HepG2 (cell line): ENCODE measurements around the gene ZNF660. TPM values are rescaled to one million over a fixed set of nuclear protein-coding genes. Genes with fewer than 3 reads are reported as not detected.
A peak's percentile ranks its signal among the peaks of the same experiment; 100 is the strongest.

Source experiments
- AGO2 ChIP-seq: fragments of 200-400 bp; formaldehyde crosslinking; optimal IDR thresholded peaks from 2 replicates; pipeline ENCODE3; 2017; ENCODE audit warnings: mild to moderate bottlenecking, low read depth, low read length, moderate library complexity
- CREB1 ChIP-seq, 2 experiments: fragments of 450-650 bp in 1 of 2; IDR thresholded peaks; 2 replicates each; pipeline ENCODE4 v1.6.1; 2016 to 2017; ENCODE audit warnings: control low read depth in 1 of 2, mild to moderate bottlenecking in 1 of 2, missing compliant biosample characterization in 1 of 2, missing genetic modification characterization in 1 of 2
- MED1 ChIP-seq: sonication (generic); formaldehyde crosslinking; IDR thresholded peaks from 2 replicates; pipeline ENCODE4 v1.4.0; 2020; ENCODE audit warnings: missing genetic modification reagents
- MIER2 ChIP-seq: IDR thresholded peaks from 2 replicates; pipeline ENCODE4 v1.6.1; 2016; ENCODE audit warnings: missing biosample characterization, missing genetic modification reagents
- NONO ChIP-seq, 2 experiments: fragments of 450-650 bp in 1 of 2; sonication (generic) in 1 of 2; formaldehyde crosslinking in 1 of 2; IDR thresholded peaks in 1 of 2; conservative IDR thresholded peaks in 1 of 2; 2 replicates each; pipeline versions ENCODE4 v1.6.1 to v1.8.0; 2017 to 2022; ENCODE audit warnings: mild to moderate bottlenecking in 1 of 2, missing genetic modification reagents in 1 of 2, moderate library complexity in 1 of 2
- PCBP1 ChIP-seq: fragments of 200-400 bp; formaldehyde crosslinking; IDR thresholded peaks from 2 replicates; pipeline ENCODE4 v1.6.1; 2017; ENCODE audit warnings: mild to moderate bottlenecking, low read depth, low read length, borderline replicate concordance
- POLR2AphosphoS5 ChIP-seq: IDR thresholded peaks from 2 replicates; pipeline ENCODE4 v1.6.1; 2012; ENCODE audit warnings: low read depth, low read length
- RORA ChIP-seq: sonication (generic); formaldehyde crosslinking; IDR thresholded peaks from 2 replicates; pipeline ENCODE4 v1.5.0; 2020; ENCODE audit warnings: mild to moderate bottlenecking, missing genetic modification reagents, moderate library complexity
- SOX6 ChIP-seq, 2 experiments: fragments of 450-650 bp in 1 of 2; sonication (generic) in 1 of 2; formaldehyde crosslinking in 1 of 2; IDR thresholded peaks; 2 replicates each; pipeline versions ENCODE4 v1.4.0 to v1.6.1; 2017 to 2020; ENCODE audit warnings: antibody characterized with exemption in 1 of 2, mild to moderate bottlenecking in 1 of 2, missing genetic modification reagents in 1 of 2
- ZNF674 ChIP-seq: sonication (generic); formaldehyde crosslinking; IDR thresholded peaks from 2 replicates; pipeline ENCODE4 v1.5.0; 2020; ENCODE audit warnings: low read depth, mild to moderate bottlenecking, missing genetic modification reagents
- polyA plus RNA-seq, 8 experiments: library from polyadenylated mRNA; depleted of rRNA in 3 of 8; stranded (reverse) in 7 of 8; unstranded in 1 of 8; fragments of >200 nt; fragmentation: Illumina TruSeq in 4 of 8; extraction: Trizol in 4 of 8; gene quantifications; 2 replicates each; pipeline versions ENCODE4 v1.2.1 to v1.2.3, GENCODE V29; 2011 to 2016; ENCODE audit warnings: low read depth in 4 of 8, missing spikeins in 1 of 8, mixed read lengths in 1 of 8; ENCODE audit not compliant: insufficient read depth in 1 of 8
- total RNA-seq, 5 experiments: library from RNA; depleted of rRNA; stranded (reverse); fragments of >200 nt; fragmentation: Illumina TruSeq; extraction: Trizol; gene quantifications; 2 replicates each; pipeline ENCODE4 v1.2.3, GENCODE V29; 2016; ENCODE audit warnings: low read depth in 1 of 5
- TF ChIP-seq, protein P1 (sequence below): sonication (generic); formaldehyde crosslinking; IDR thresholded peaks from one replicate; pipeline ENCODE4 v1.5.1; 2020; ENCODE audit warnings: mild to moderate bottlenecking, missing genetic modification reagents; ENCODE audit errors: not compliant biosample characterization
- TF ChIP-seq, protein P2 (sequence below): IDR thresholded peaks from 2 replicates; pipeline ENCODE4 v1.6.1; 2012; ENCODE audit warnings: low read depth, low read length, improper control_type of control experiment
- TF ChIP-seq, protein P3 (sequence below): sonication (generic); formaldehyde crosslinking; IDR thresholded peaks from 2 replicates; pipeline ENCODE4 v1.5.1; 2020; ENCODE audit warnings: mild to moderate bottlenecking, missing genetic modification reagents

ZNF660 gene
- total and polyA plus RNA-seq, 2 of the 13 experiments (the other 11 are each of a cell fraction or from before 2014, with no cell fraction given): 0.91 to 3.3 TPM

DNA sequence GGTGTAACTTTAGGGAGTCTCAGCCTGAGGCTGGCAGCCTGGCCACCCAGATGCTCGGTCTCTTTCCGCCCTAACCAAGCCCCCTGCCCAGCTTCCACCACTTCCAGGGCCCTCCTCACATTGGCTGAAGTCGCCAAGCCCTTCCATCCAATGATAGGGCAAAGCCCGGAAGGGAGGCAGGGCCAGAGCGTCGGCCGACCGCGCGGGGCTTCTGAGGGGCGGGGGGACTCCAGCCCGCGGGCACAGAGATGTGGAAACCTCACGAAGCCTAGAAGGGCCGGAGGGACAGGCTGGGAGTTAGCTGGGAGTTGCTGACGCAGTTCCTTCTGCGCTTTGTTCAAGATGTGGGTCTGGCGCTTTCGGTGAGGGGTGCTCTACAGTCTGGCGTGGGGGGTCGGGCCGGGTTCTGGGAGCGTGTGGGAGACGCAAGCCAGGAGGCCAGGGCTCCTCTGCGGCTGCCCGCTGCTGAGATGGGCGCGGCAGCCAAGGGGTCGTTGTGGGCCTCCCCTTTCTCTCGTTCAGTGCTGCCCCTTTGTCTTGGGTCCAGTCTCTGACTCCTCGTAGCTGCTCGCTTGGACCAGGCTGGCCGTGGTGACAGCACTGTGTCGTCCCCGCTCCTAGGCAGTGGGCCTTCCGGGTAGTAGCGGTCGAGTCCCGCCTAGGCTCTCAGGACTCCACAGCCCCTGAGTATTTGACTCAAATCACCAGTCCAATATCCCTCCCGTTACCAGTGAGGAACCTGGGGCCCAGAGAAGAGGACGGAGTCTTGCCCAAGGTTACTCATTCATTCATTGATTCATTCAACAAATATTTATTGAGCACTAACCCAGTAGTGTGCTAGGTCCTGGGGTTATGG is at the start of gene ZNF660 (continued):
- TF ChIP-seq, protein P1, sequence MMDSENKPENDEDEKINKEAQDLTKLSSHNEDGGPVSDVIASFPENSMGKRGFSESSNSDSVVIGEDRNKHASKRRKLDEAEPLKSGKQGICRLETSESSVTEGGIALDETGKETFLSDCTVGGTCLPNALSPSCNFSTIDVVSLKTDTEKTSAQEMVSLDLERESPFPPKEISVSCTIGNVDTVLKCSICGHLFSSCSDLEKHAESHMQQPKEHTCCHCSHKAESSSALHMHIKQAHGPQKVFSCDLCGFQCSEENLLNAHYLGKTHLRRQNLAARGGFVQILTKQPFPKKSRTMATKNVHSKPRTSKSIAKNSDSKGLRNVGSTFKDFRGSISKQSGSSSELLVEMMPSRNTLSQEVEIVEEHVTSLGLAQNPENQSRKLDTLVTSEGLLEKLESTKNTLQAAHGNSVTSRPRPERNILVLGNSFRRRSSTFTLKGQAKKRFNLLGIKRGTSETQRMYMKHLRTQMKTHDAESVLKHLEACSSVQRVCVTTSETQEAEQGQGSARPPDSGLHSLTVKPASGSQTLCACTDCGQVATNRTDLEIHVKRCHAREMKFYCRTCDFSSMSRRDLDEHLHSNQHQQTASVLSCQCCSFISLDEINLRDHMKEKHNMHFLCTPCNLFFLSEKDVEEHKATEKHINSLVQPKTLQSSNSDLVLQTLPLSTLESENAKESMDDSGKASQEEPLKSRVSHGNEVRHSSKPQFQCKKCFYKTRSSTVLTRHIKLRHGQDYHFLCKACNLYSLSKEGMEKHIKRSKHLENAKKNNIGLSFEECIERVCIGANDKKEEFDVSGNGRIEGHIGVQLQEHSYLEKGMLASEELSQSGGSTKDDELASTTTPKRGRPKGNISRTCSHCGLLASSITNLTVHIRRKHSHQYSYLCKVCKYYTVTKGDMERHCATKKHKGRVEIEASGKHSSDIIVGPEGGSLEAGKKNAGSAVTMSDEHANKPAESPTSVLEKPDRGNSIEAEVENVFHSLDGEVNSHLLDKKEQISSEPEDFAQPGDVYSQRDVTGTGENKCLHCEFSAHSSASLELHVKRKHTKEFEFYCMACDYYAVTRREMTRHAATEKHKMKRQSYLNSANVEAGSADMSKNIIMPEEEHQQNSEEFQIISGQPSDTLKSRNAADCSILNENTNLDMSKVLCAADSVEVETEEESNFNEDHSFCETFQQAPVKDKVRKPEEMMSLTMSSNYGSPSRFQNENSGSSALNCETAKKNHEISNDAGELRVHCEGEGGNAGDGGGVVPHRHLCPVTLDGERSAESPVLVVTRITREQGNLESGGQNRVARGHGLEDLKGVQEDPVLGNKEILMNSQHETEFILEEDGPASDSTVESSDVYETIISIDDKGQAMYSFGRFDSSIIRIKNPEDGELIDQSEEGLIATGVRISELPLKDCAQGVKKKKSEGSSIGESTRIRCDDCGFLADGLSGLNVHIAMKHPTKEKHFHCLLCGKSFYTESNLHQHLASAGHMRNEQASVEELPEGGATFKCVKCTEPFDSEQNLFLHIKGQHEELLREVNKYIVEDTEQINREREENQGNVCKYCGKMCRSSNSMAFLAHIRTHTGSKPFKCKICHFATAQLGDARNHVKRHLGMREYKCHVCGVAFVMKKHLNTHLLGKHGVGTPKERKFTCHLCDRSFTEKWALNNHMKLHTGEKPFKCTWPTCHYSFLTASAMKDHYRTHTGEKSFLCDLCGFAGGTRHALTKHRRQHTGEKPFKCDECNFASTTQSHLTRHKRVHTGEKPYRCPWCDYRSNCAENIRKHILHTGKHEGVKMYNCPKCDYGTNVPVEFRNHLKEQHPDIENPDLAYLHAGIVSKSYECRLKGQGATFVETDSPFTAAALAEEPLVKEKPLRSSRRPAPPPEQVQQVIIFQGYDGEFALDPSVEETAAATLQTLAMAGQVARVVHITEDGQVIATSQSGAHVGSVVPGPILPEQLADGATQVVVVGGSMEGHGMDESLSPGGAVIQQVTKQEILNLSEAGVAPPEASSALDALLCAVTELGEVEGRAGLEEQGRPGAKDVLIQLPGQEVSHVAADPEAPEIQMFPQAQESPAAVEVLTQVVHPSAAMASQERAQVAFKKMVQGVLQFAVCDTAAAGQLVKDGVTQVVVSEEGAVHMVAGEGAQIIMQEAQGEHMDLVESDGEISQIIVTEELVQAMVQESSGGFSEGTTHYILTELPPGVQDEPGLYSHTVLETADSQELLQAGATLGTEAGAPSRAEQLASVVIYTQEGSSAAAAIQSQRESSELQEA: peak; percentile 52
- no peak for TF ChIP-seq RORA
- peak; percentile 53; the same call in 1 of the 2 replicates for TF ChIP-seq POLR2AphosphoS5
- TF ChIP-seq CREB1 (IDR thresholded peaks at IDR 0.05): no peak
- peak; percentile 66 for TF ChIP-seq CREB1 (CRISPR knock-in tag; IDR thresholded peaks at IDR 0.05)
- TF ChIP-seq NONO (IDR thresholded peaks at IDR 0.05): no peak
- TF ChIP-seq NONO (CRISPR knock-in tag; conservative IDR thresholded peaks at IDR 0.05): 0 out of 2 replicates have a peak, but pooled peaks have one; percentile 15
- TF ChIP-seq, protein P2, sequence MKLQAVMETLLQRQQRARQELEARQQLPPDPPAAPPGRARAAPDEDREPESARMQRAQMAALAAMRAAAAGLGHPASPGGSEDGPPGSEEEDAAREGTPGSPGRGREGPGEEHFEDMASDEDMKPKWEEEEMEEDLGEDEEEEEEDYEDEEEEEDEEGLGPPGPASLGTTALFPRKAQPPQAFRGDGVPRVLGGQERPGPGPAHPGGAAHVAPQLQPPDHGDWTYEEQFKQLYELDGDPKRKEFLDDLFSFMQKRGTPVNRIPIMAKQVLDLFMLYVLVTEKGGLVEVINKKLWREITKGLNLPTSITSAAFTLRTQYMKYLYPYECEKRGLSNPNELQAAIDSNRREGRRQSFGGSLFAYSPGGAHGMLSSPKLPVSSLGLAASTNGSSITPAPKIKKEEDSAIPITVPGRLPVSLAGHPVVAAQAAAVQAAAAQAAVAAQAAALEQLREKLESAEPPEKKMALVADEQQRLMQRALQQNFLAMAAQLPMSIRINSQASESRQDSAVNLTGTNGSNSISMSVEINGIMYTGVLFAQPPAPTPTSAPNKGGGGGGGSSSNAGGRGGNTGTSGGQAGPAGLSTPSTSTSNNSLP: no peak
- TF ChIP-seq ZNF674: no peak
- TF ChIP-seq PCBP1: no peak
- TF ChIP-seq MED1 (CRISPR knock-in tag): 0 out of 2 replicates have a peak, but pooled peaks have one; percentile 24
- TF ChIP-seq, protein P3, sequence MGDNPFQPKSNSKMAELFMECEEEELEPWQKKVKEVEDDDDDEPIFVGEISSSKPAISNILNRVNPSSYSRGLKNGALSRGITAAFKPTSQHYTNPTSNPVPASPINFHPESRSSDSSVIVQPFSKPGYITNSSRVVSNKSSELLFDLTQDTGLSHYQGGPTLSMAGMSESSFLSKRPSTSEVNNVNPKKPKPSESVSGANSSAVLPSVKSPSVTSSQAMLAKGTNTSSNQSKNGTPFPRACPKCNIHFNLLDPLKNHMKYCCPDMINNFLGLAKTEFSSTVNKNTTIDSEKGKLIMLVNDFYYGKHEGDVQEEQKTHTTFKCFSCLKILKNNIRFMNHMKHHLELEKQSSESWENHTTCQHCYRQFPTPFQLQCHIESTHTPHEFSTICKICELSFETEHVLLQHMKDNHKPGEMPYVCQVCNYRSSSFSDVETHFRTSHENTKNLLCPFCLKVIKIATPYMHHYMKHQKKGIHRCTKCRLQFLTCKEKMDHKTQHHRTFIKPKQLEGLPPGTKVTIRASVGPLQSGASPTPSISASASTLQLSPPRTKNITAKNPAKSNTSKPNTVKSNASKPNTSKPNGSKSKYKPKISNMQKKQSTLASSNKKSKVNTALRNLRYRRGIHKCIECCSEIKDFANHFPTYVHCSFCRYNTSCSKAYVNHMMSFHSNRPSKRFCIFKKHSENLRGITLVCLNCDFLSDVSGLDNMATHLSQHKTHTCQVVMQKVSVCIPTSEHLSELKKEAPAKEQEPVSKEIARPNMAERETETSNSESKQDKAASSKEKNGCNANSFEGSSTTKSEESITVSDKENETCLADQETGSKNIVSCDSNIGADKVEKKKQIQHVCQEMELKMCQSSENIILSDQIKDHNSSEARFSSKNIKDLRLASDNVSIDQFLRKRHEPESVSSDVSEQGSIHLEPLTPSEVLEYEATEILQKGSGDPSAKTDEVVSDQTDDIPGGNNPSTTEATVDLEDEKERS (CRISPR knock-in tag): 0 out of 2 replicates have a peak, but pooled peaks have one; percentile 47
- no peak for TF ChIP-seq MIER2 (CRISPR knock-in tag)
- TF ChIP-seq AGO2: peak; percentile 57
- TF ChIP-seq SOX6 (IDR thresholded peaks at IDR 0.05): no peak
- TF ChIP-seq SOX6 (CRISPR knock-in tag; IDR thresholded peaks at IDR 0.05): 0 out of 2 replicates have a peak, but pooled peaks have one; percentile 12
